ENCODE measurements around the gene TYMS.

DNA sequence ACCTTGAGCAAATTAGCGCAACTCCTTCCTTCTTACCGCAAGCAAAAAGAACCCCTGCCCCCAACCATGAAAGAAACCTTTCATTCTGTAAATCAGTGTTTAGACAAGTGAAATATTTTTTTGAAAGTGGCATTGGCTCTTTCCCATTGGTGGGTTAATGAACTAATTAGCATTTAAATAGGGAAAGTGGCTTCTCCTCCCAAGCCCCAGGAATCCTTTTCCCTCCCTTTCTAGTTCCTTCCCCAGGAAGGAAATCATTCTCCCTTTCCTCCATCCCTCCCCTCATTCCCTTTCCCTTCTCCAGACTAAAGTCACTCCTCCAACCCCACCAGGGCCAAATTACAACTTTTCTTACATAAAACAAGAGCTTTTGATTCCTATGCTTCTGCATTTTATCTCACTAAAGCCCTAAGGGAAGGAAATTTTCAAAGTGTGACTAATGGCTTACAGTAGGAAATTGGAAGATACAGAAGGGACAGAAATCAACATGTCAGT, 22.9 kb upstream of the TYMS start:
- TF ChIP-seq, protein P1, sequence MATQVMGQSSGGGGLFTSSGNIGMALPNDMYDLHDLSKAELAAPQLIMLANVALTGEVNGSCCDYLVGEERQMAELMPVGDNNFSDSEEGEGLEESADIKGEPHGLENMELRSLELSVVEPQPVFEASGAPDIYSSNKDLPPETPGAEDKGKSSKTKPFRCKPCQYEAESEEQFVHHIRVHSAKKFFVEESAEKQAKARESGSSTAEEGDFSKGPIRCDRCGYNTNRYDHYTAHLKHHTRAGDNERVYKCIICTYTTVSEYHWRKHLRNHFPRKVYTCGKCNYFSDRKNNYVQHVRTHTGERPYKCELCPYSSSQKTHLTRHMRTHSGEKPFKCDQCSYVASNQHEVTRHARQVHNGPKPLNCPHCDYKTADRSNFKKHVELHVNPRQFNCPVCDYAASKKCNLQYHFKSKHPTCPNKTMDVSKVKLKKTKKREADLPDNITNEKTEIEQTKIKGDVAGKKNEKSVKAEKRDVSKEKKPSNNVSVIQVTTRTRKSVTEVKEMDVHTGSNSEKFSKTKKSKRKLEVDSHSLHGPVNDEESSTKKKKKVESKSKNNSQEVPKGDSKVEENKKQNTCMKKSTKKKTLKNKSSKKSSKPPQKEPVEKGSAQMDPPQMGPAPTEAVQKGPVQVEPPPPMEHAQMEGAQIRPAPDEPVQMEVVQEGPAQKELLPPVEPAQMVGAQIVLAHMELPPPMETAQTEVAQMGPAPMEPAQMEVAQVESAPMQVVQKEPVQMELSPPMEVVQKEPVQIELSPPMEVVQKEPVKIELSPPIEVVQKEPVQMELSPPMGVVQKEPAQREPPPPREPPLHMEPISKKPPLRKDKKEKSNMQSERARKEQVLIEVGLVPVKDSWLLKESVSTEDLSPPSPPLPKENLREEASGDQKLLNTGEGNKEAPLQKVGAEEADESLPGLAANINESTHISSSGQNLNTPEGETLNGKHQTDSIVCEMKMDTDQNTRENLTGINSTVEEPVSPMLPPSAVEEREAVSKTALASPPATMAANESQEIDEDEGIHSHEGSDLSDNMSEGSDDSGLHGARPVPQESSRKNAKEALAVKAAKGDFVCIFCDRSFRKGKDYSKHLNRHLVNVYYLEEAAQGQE (IDR thresholded peaks at IDR 0.05; ENCODE audit: low read depth) = no peak
- no peak for TF ChIP-seq NFIC (IDR thresholded peaks at IDR 0.05)
